ENCODE measurements around the gene PPM1K. TPM values are rescaled to one million over a fixed set of nuclear protein-coding genes. Genes with fewer than 3 reads are reported as not detected.

The PPM1K gene
- total and polyA plus RNA-seq, 2 donors (not counting 3 experiments of a cell fraction or from before 2014, with no cell fraction given) = 4.0 to 8.6 TPM

DNA sequence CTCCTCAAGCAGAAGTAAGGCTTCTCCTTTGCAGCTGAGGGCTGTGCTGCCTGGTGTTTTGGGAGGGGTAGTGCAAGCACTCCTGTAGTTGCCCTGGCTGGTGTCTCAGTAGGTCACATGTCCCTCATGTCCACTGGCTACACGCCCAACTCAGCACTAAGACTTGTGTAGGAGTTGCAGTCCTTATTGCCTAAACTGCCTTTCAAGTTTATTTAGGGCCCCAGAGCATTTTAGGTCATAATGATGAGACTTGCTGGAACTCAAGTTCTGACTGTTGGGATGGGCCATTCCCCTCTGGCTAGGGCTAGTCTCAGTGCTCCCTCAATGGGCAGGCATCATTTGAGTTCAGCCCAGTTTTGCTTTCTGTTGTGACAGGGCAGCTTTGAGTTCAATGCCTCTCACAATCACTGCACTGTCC, 44.1 kb downstream of the PPM1K start:
- ChIA-PET POLR2A (no interaction called here), CTCF (interaction anchor here (1.6 to 2.8 kb wide), 2 partner anchors 21 to 275 kb away, joined by 3 to 8 read pairs; no protein-coding TSS in a partner anchor)
- TF ChIP-seq JUN (IDR thresholded peaks at IDR 0.05; ENCODE audit: borderline replicate concordance, insufficient read depth, insufficient read length, low read depth) (no peak), MAX (IDR thresholded peaks at IDR 0.05; ENCODE audit: insufficient read depth, insufficient read length) (no peak), POLR2AphosphoS5 (IDR thresholded peaks at IDR 0.05; ENCODE audit: insufficient read depth, low read depth, low read length) (no peak), FOS (IDR thresholded peaks at IDR 0.05; ENCODE audit: borderline replicate concordance, insufficient read depth, low read length) (no peak), POLR2A (IDR thresholded peaks at IDR 0.05; ENCODE audit: low read depth, low read length) (no peak)
- TF ChIP-seq, protein P1, sequence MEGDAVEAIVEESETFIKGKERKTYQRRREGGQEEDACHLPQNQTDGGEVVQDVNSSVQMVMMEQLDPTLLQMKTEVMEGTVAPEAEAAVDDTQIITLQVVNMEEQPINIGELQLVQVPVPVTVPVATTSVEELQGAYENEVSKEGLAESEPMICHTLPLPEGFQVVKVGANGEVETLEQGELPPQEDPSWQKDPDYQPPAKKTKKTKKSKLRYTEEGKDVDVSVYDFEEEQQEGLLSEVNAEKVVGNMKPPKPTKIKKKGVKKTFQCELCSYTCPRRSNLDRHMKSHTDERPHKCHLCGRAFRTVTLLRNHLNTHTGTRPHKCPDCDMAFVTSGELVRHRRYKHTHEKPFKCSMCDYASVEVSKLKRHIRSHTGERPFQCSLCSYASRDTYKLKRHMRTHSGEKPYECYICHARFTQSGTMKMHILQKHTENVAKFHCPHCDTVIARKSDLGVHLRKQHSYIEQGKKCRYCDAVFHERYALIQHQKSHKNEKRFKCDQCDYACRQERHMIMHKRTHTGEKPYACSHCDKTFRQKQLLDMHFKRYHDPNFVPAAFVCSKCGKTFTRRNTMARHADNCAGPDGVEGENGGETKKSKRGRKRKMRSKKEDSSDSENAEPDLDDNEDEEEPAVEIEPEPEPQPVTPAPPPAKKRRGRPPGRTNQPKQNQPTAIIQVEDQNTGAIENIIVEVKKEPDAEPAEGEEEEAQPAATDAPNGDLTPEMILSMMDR (IDR thresholded peaks at IDR 0.05; ENCODE audit: extremely low read depth in 1 of 2, insufficient read depth in 1 of 2, low read depth in 1 of 2, low read length in 2 of 2) = no peak
- Histone ChIP-seq H3K27ac (ENCODE audit: insufficient read depth, low read depth, low read length) (no peak overlapping the region), H4K20me1 (replicated peaks; ENCODE audit: control insufficient read depth, extremely low read depth, insufficient read depth, low read length) (no peaks in the 10 kb centered on the region), H3K36me3 (ENCODE audit: control insufficient read depth in 2 of 2, extremely low read depth in 1 of 2, insufficient read depth in 2 of 2, low read length in 2 of 2) (no peaks in the 10 kb centered on the region), H3K4me2 (ENCODE audit: insufficient read depth, low read length) (no peak overlapping the region), H3K9me1 (replicated peaks; ENCODE audit: control insufficient read depth, extremely low read depth, insufficient read depth, low read length) (no peaks in the 10 kb centered on the region), H3K4me1 (ENCODE audit: control insufficient read depth, extremely low read depth, insufficient read depth, low read length) (no peaks in the 10 kb centered on the region), H3K9me3 (replicated peaks; ENCODE audit: control insufficient read depth, insufficient read depth, low read length) (no peaks in the 10 kb centered on the region), H3K27me3 (ENCODE audit: control insufficient read depth in 2 of 2, insufficient read depth in 2 of 2, low read length in 2 of 2) (no peaks in the 10 kb centered on the region), H3K4me3 (replicated peaks in 1 of 3; ENCODE audit: insufficient read depth in 1 of 3, low read depth in 1 of 3, low read length in 3 of 3) (no peak overlapping the region), H3K9ac (replicated peaks; ENCODE audit: extremely low read depth, insufficient read depth, low read length) (no peak overlapping the region), H3K79me2 (ENCODE audit: control insufficient read depth, insufficient read depth, low read length) (no peaks in the 10 kb centered on the region), H2AFZ (ENCODE audit: low read depth, low read length) (no peak overlapping the region)
- intact Hi-C loops (cut with micrococcal nuclease) (no loop called here), dilution Hi-C loops (cut with MboI; ENCODE audit: extremely low pct_ligation_motif_present, low sequenced_read_pairs) (no loop called here)
- no TSS peak for BruUV-seq (replicated peaks)
- FAIRE-seq (no peak), DNase-seq (ENCODE audit: low read depth, low spot score) (no peak)
